A549 (cell line): ENCODE results near the gene EYA3. TPM values are rescaled to one million over a fixed set of nuclear protein-coding genes. Genes with fewer than 3 reads are reported as not detected.

Experiments used
- ATAC-seq, 2 experiments: fragments of 200-7000 bp in 1 of 2; fragments of >200 bp in 1 of 2; cut with Nextera tagmentation in 1 of 2; cut with Tn5 transposase in 1 of 2; 3 replicates each; pipeline versions ENCODE4 v1.8.0 to v1.9.1; 2018 to 2020; ENCODE audit warnings: mild to moderate bottlenecking in 1 of 2, moderate library complexity in 1 of 2
- CTCF ChIA-PET: fragments of 300-600 bp; sonication (Branson Sonifier 250); formaldehyde crosslinking; extraction: SDS; loops from one replicate; lab custom pipeline; 2021; ENCODE audit warnings: antibody characterized with exemption, inconsistent platforms; lab: Yijun Ruan, JAX
- POLR2A ChIA-PET: fragments of 350-600 bp; formaldehyde crosslinking; extraction: SDS; loops from one replicate; lab custom pipeline; 2021; ENCODE audit warnings: antibody characterized with exemption, inconsistent platforms; lab: Yijun Ruan, JAX
- DNase-seq, 2 experiments: peaks; one replicate each; pipeline versions ENCODE4 v3.0.0 to v3.0.0-alpha.2; 2011 to 2016; ENCODE audit warnings: low read depth in 1 of 2, low spot score in 1 of 2
- FAIRE-seq: peaks from 2 replicates; lab custom pipeline; 2011; peaks lifted over from hg19 to GRCh38; lab: Jason Lieb, UNC
- H3K27ac ChIP-seq, 2 experiments: fragments of >200 bp; sonication (Bioruptor Twin); formaldehyde crosslinking; 3 replicates each; pipeline ENCODE4 v1.5.1; 2016 to 2017
- H3K4me1 ChIP-seq: fragments of >200 bp; sonication (Bioruptor Twin); formaldehyde crosslinking; 3 replicates; pipeline ENCODE4 v1.6.1; 2016
- H3K4me2 ChIP-seq: fragments of >200 bp; sonication (Bioruptor Twin); formaldehyde crosslinking; 3 replicates; pipeline ENCODE4 v1.6.1; 2016
- H3K4me3 ChIP-seq: fragments of >200 bp; sonication (Bioruptor Twin); formaldehyde crosslinking; 3 replicates; pipeline ENCODE4 v1.5.1; 2016
- H3K9me3 ChIP-seq: fragments of >200 bp; sonication (Bioruptor Twin); formaldehyde crosslinking; 3 replicates; pipeline ENCODE4 v1.6.1; 2016
- CBX2 ChIP-seq: fragments of 200-600 bp; sonication (generic); IDR thresholded peaks from 2 replicates; pipeline ENCODE4 v1.6.1; 2016; ENCODE audit warnings: low read depth, mild to moderate bottlenecking, borderline replicate concordance
- CHD2 ChIP-seq: fragments of 150-350 bp; IDR thresholded peaks from 2 replicates; pipeline ENCODE4 v1.6.1; 2014; ENCODE audit warnings: low read length; ENCODE audit not compliant: partially characterized antibody
- CTCF ChIP-seq: fragments of >200 bp; sonication (Bioruptor Twin); formaldehyde crosslinking; IDR thresholded peaks from 3 replicates; pipeline ENCODE4 v1.5.1; 2016
- EP300 ChIP-seq, 2 experiments: fragments of >200 bp; sonication (Bioruptor Twin); formaldehyde crosslinking; IDR thresholded peaks; 2 replicates in 1 of 2; 3 replicates in 1 of 2; pipeline ENCODE4 v1.6.1; 2016 to 2017
- FOSL2 ChIP-seq, 2 experiments: fragments of 450-650 bp in 1 of 2; fragments of >200 bp in 1 of 2; sonication (Bioruptor Twin) in 1 of 2; formaldehyde crosslinking; IDR thresholded peaks; 2 replicates each; pipeline versions ENCODE4 v1.5.0 to v1.6.1; 2016 to 2020; ENCODE audit warnings: mild to moderate bottlenecking in 1 of 2, moderate library complexity in 1 of 2
- FOXS1 ChIP-seq: fragments of 250-450 bp; sonication (Bioruptor Pico); IDR thresholded peaks from 2 replicates; pipeline ENCODE4 v1.5.0; 2020; ENCODE audit warnings: mild to moderate bottlenecking, moderate library complexity
- HOXA7 ChIP-seq: fragments of 250-450 bp; sonication (Bioruptor Pico); IDR thresholded peaks from 2 replicates; pipeline ENCODE4 v1.5.0; 2020; ENCODE audit warnings: mild to moderate bottlenecking, moderate library complexity
- HOXB13 ChIP-seq: fragments of 250-450 bp; sonication (Bioruptor Pico); IDR thresholded peaks from 2 replicates; pipeline ENCODE4 v1.5.0; 2020; ENCODE audit warnings: low read depth, mild to moderate bottlenecking, moderate library complexity
- JUN ChIP-seq, 2 experiments: fragments of >200 bp; sonication (Bioruptor Twin); formaldehyde crosslinking; IDR thresholded peaks; 2 replicates in 1 of 2; 3 replicates in 1 of 2; pipeline ENCODE4 v1.6.1; 2016 to 2017
- JUNB ChIP-seq: fragments of >200 bp; sonication (Bioruptor Twin); formaldehyde crosslinking; IDR thresholded peaks from 2 replicates; pipeline ENCODE4 v1.6.1; 2016
- KDM1A ChIP-seq: fragments of 200-600 bp; sonication (generic); IDR thresholded peaks from 2 replicates; pipeline ENCODE4 v1.6.1; 2016; ENCODE audit warnings: low read depth, mild to moderate bottlenecking
- MYC ChIP-seq: IDR thresholded peaks from 2 replicates; pipeline ENCODE4 v1.6.1; 2012; ENCODE audit warnings: mild to moderate bottlenecking, inconsistent platforms, low read length, improper control_type of control experiment, borderline replicate concordance
- NPAS2 ChIP-seq: fragments of 250-450 bp; sonication (Bioruptor Pico); IDR thresholded peaks from 2 replicates; pipeline ENCODE4 v1.8.0; 2022; ENCODE audit warnings: mild to moderate bottlenecking, moderate library complexity, borderline replicate concordance
- POLR2AphosphoS2 ChIP-seq: conservative IDR thresholded peaks from 2 replicates; pipeline ENCODE4 v1.6.1; 2012; ENCODE audit warnings: low read length, improper control_type of control experiment, inconsistent platforms
- RAD21 ChIP-seq, 2 experiments: fragments of >200 bp in 1 of 2; sonication (Bioruptor Twin) in 1 of 2; formaldehyde crosslinking in 1 of 2; IDR thresholded peaks in 1 of 2; conservative IDR thresholded peaks in 1 of 2; 2 replicates in 1 of 2; 3 replicates in 1 of 2; pipeline ENCODE4 v1.6.1; 2012 to 2018; ENCODE audit warnings: inconsistent platforms in 1 of 2
- RARB ChIP-seq: fragments of 250-450 bp; sonication (Bioruptor Pico); IDR thresholded peaks from 2 replicates; pipeline ENCODE4 v1.8.0; 2021; ENCODE audit warnings: mild to moderate bottlenecking, moderate library complexity
- SMC3 ChIP-seq: fragments of >200 bp; sonication (Bioruptor Twin); formaldehyde crosslinking; IDR thresholded peaks from 3 replicates; pipeline ENCODE4 v1.6.1; 2018; ENCODE audit warnings: inconsistent platforms
- ZC3H11A ChIP-seq: fragments of 450-650 bp; IDR thresholded peaks from 2 replicates; pipeline ENCODE4 v1.6.1; 2014; ENCODE audit warnings: antibody characterized with exemption, mild to moderate bottlenecking
- ZFP36 ChIP-seq: fragments of 450-650 bp; IDR thresholded peaks from 2 replicates; pipeline ENCODE4 v1.6.1; 2014; ENCODE audit warnings: borderline replicate concordance; ENCODE audit not compliant: partially characterized antibody
- ZNF302 ChIP-seq: fragments of 250-450 bp; sonication (Bioruptor Pico); IDR thresholded peaks from 2 replicates; pipeline ENCODE4 v1.9.0; 2021; ENCODE audit warnings: inconsistent platforms, mild to moderate bottlenecking, moderate library complexity
- ZSCAN20 ChIP-seq: fragments of 250-450 bp; sonication (Bioruptor Pico); IDR thresholded peaks from 2 replicates; pipeline ENCODE4 v1.8.0; 2022; ENCODE audit warnings: mild to moderate bottlenecking, moderate library complexity
- WGBS: methylation state at CpG from one replicate; pipeline ENCODE4 v1.1.6; 2017; ENCODE audit errors: missing lambda C conversion rate; 5-methylcytosine and 5-hydroxymethylcytosine counted together
- polyA plus RNA-seq, 4 experiments: library from polyadenylated mRNA; depleted of rRNA in 3 of 4; stranded (reverse); fragments of >200 nt; fragmentation: RNase III in 1 of 4; extraction: RNeasy Plus Mini Kit Qiagen cat#74134 plus additional on column Dnase treatment in 1 of 4; gene quantifications; 2 replicates in 3 of 4; 3 replicates in 1 of 4; pipeline ENCODE4 v1.2.3, GENCODE V29; 2011 to 2017
- TF ChIP-seq, protein P1 (sequence below): fragments of >200 bp; sonication (Bioruptor Twin); formaldehyde crosslinking; IDR thresholded peaks from 2 replicates; pipeline ENCODE4 v1.6.1; 2016
- TF ChIP-seq, protein P2 (sequence below): fragments of 450-650 bp; IDR thresholded peaks from 2 replicates; pipeline ENCODE4 v1.6.1; 2014; ENCODE audit warnings: antibody characterized with exemption

EYA3 gene
- polyA plus RNA-seq, 2 of the 4 experiments (the other 2 are of a cell fraction), result 5.7 to 9.3 TPM

DNA sequence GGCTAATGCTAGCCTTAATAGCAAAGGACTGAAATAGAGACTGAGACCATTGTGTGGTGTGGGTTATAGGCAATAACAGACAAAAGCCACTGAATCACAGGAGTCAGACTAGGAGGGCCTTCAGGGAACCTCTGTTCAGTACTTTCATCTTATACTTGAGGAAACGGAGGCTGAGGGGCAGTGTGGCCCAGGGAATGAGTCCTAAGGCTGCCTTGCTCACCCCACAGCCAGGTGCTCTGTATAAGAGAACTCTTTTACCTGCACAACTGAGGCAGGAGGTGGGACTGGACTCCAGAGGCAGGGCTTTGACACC, 150.9 kb downstream of the EYA3 start:
- ATAC-seq, result no peak
- WGBS, result 50% methylated on average over 1 of the region's 1 CpG
- CTCF ChIA-PET, result interaction anchor here (1.0 to 1.8 kb wide), 3 partner anchors 9 to 272 kb away, joined by 3 to 5 read pairs (median 3); no protein-coding TSS in a partner anchor

DNA sequence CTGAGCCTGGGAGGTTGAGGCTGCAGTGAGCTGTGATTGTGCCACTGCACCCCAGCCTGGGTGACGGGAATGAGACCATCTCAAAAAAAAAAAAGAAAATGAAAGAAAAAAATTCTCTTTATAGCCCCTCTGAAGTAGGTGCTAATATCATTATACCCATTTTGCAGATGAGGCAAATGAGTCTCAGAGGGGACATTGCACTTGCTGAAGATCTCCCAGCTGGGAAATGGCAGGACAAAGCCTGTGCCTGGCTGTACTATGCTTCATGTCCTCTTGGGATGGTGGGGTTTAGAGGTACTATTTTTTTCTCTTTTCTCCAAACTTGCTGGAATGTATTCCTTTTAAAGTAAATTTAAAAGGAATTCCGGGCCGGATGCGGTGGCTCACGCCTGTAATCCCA, 152.0 kb downstream of the EYA3 start:
- Histone ChIP-seq H3K4me2 (no peak overlapping the region), H3K27ac (no peak overlapping the region), H3K4me3 (no peak overlapping the region), H3K9me3 (no peaks in the 10 kb centered on the region), H3K4me1 (peaks cover 17% of the 10 kb centered on the region; the same call in 2 of the 3 replicates)
- DNase-seq, result no peak
- ATAC-seq, result no peak
- ChIA-PET CTCF (no interaction called here), POLR2A (no interaction called here)
- FAIRE-seq, result no peak
- 87% methylated on average over 5 of the region's 5 CpGs for WGBS
- no peak for TF ChIP-seq CTCF
- TF ChIP-seq CBX2, result no peak
- TF ChIP-seq JUNB, result no peak
- TF ChIP-seq FOXS1 (CRISPR knock-in tag), result no peak
- TF ChIP-seq, protein P1, sequence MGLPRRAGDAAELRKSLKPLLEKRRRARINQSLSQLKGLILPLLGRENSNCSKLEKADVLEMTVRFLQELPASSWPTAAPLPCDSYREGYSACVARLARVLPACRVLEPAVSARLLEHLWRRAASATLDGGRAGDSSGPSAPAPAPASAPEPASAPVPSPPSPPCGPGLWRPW, result no peak
- no peak for TF ChIP-seq POLR2AphosphoS2
- TF ChIP-seq NPAS2 (CRISPR knock-in tag), result no peak
- no peak for TF ChIP-seq RAD21 (conservative IDR thresholded peaks at IDR 0.05 in 1 of 2, IDR thresholded peaks at IDR 0.05 in 1 of 2)
- TF ChIP-seq SMC3, result no peak
- no peak for TF ChIP-seq RARB (CRISPR knock-in tag)
- TF ChIP-seq, protein P2, sequence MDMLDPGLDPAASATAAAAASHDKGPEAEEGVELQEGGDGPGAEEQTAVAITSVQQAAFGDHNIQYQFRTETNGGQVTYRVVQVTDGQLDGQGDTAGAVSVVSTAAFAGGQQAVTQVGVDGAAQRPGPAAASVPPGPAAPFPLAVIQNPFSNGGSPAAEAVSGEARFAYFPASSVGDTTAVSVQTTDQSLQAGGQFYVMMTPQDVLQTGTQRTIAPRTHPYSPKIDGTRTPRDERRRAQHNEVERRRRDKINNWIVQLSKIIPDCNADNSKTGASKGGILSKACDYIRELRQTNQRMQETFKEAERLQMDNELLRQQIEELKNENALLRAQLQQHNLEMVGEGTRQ, result no peak

More for the DNA sequence above, 150.9 kb downstream of the EYA3 start:
- FAIRE-seq (no peak), DNase-seq (no peak)
- TF ChIP-seq MYC (no peak), EP300 (IDR thresholded peaks at IDR 0.05) (no peak), FOSL2 (IDR thresholded peaks at IDR 0.05) (no peak), FOSL2 (CRISPR knock-in tag; IDR thresholded peaks at IDR 0.05) (no peak), RARB (CRISPR knock-in tag) (no peak), ZFP36 (no peak), CHD2 (no peak), JUN (IDR thresholded peaks at IDR 0.05) (no peak), ZSCAN20 (CRISPR knock-in tag) (no peak), ZNF302 (CRISPR knock-in tag) (no peak), ZC3H11A (no peak), KDM1A (no peak), HOXB13 (CRISPR knock-in tag) (no peak), HOXA7 (no peak), FOXS1 (CRISPR knock-in tag) (no peak)
- POLR2A ChIA-PET, result no interaction called here
- Histone ChIP-seq H3K4me2 (no peak overlapping the region), H3K9me3 (no peaks in the 10 kb centered on the region), H3K27ac (no peak overlapping the region), H3K4me3 (no peak overlapping the region), H3K4me1 (peaks cover 17% of the 10 kb centered on the region; the same call in 2 of the 3 replicates)
